Activated CD8-positive, alpha-beta memory T cell treated with anti-CD3 and anti-CD28 coated beads for 4 hours (primary cell): ENCODE data around the gene LPAR6.
"Not testable (repeated sequence)": the region's sequence is repeated elsewhere in the genome, so short reads cannot be mapped to it uniquely, and the experiment has no call there.

Experiments
- DNase-seq, 2 donors: peaks; one replicate each; pipeline ENCODE4 v3.0.0-alpha.2; 2020; ENCODE audit warnings: low read depth in 2 of 2

Gene LPAR6, protein sequence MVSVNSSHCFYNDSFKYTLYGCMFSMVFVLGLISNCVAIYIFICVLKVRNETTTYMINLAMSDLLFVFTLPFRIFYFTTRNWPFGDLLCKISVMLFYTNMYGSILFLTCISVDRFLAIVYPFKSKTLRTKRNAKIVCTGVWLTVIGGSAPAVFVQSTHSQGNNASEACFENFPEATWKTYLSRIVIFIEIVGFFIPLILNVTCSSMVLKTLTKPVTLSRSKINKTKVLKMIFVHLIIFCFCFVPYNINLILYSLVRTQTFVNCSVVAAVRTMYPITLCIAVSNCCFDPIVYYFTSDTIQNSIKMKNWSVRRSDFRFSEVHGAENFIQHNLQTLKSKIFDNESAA

DNA sequence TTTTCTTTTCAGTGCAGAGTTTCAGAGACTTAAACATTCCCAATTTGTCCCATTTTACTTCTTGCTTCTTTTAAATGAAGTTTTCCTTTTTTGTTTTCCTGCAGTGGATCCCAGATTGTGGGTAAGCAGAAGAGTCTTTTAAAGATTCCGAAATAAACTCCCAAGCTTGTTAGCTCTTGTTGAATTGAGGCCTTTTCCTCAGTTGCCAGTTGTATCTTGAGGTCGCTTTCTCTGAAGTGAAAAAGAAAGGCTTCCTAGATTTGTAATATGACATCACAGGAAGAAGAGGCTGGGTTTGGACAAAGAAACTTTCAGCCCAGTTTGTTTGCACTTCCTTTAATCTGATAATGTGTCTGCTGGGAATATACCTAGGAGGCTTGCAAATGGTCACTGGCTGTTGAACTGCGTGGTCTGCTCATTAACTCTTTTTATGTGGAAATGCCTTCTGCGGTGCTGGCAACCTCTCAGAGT, at the start of gene LPAR6:
Gene LPAR6, minus strand, starts transcription at position 233 of the 471 bp plus-strand sequence. CDS start 690 bp downstream, outside the sequence.
- no peak for DNase-seq

DNA sequence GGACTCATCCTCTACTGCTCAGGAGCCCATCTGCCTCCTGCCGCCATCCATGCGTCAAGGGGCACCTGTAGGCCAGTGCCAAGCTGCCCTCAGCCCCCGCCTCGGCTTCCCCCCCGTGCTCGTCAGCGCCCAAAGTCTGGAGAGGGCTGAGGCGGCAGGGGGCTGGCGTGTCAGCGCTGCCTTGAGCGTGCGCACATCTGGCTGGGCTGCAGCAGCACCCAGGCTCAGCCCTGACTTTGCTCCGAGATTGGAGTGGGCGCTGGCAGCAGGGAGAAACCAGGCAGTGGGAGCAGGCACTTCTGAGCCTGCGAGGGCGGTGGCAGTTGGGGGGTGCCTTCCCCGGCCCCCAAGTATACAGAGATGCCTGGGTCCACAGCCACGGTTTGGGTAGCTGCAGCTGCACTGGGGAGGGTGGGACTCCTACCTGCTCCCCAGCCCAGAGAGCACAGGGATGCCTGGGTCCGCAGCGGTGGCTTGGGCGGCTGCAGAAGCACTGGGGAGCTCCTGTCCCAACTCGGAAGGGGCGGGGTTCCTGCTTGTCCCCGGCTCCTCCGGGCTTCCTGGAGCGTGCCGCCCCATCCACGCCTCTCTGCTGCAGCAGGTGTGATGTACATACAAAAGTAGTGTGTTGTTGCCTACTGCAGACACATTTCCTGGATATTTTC, 44.8 kb upstream of the LPAR6 start:
- DNase-seq: no peak

DNA sequence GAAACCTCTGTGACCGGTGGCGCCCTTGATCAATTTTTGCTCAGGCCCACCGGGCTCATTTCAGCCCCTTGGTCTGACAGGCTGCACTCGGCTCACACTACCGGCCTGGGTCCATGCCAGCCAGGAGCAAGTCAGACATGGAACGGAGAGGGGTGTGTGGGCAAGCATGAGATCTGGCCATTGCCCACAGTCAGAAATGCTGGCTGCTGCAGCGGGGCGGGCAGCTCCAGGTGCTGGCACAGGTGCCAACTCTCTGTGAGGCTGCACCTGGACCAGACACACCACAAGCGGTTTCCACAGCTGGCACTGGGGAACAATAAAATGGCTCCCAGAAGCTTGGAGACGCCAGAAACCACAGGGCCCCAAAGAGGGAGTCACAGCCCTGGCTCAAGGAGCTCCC, 43.6 kb upstream of the LPAR6 start:
- no peak for DNase-seq

DNA sequence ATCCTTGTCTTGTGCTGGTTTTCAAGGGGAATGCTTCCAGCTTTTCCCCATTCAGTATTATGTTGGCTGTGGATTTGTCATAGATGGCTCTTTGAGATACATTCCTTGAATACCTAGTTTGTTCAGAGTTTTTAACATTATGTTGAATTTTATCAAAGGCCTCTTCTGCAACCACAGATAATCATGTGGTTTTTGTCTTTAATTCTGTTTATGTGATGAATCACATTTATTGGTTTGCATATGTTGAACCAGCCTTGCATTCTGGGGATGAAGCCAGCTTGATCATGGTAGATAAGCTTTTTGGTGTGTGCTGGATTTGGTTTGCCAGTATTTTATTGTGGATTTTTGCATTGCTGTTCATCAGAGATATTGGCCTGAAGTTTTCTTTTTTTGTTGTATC, 38.3 kb upstream of the LPAR6 start:
- not testable (repeated sequence) for DNase-seq

DNA sequence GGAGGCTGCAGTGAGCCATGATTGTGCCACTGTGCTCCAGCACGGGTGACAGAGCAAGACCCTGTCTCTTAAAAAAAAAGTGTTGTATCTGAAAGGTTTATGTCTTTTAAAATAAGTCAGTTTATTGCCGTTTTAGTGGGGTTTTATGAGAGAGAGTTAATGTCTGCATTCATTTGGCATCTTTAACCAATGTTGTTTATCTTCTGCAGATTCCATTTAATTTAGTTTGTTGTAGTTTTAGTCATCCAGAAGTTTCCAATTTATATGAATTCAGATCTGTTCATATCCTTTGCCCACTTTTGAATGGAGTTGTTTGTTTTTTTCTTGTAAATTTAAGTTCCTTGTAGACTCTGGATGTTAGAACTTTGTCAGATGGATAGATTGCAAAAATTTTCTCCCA, 36.7 kb upstream of the LPAR6 start:
- DNase-seq: no peak

DNA sequence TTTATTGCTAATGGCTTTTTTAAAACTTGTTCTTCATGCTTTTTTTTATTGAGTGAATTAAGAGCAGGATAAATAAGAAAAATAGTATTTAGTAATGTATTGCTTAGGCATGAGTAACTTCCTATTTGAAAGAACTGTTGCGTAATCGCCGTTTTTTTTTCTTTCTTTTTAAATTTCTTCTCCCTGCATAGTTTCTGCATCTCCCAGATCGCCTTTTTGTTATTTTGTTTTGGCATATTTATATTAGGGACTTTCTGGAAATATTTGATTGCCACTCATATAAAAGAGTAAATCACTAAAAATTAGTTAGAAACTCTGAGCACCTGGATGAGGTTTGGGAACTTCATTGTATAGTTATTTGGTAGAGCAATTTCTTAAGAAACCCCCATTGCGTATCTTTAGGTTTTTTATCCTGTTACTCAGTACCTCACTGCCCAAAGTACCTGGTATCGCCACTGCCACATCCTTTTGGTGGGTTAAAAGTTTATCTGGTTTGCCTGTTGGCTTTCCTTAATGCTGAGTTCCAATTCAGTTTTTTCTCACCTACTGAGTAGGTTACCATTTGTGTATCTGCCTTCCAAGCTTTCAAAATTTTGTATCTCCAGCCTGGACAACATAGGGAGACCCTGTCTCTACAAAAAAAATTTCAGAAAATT, 36.2 kb upstream of the LPAR6 start:
- DNase-seq: no peak

DNA sequence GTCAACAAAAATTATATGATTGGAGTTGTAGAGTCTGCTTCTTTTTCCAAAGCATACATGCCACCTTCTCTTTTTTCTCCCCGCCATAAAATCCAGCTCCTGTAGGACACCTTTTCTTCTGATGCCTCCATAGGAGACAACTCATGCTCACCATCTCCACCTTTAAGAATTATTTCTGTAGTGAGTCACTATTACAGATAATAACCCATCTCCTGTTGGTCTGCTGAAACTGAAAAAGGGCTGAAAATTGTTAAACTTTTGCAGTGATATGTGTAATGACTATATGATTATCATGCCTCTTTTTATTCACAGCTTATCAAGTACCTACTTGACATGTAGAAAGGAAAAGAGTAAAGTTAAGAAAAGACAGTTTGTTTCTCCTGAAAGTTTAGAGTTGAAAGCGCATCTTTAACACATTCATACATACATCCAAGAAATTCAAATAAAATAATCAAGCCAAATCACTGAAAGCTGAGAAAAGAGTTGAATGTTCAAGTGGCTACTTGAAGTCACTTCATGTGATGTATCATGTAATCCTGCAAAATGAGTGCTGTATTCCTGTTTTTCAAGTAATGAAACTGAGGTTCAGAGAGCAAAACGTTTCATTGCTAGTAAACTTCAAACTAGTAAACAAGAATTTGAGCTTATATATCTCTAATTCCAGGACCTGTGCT, 35.5 kb upstream of the LPAR6 start:
- DNase-seq: no peak

DNA sequence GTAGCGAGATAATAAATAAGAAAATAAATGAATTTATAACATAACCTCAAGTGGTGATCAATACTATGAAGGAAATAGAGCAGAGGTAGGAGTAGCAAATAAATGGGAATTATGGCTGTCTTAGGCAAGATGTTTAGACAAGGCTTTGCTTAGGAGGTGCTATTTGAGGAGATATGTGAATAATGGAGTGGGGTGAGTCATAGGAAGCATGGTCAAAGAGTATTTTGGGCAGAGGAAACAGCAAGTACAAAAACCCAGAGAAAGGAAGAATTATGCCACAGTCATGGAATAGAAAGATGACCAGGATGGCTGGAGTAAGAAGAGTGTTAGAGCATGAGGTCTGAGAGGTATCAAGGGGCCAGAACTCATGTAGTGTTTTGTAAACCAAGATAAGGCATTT, 33.6 kb upstream of the LPAR6 start:
- no peak for DNase-seq

DNA sequence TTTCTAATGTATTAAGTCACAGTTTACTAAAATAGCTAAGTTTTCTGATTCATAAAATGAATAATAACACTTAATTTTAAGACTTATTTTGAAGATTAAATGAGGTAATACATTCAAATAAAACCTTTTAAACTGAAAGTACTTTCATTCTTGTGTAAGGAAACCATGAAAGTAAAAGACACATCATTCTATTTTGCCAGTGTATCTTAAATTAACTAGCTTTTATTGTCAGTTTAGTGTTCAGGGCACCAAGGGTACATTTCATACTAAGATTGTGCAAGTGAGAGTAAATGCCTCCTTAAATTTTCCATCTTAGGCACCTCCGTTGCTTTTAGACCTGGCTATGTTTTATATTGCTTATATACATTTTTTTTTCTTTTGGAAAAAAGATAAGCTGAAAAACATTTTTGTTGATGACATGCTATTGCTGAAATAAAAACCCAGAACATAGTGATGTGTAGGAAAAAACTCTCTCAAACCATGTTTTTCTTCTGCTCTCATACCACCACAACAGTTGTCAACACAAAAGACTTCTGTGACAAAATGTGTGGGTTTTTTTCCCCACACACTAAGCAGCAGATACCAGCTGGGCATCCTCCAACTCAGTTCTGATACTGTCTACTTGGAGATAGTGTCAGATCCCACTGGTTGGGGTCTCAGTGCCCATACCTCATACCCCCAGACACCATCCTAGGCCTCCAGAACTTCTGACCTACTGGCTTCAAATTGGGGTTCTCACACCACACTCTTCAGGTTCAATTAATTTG, 30.7 kb upstream of the LPAR6 start:
- DNase-seq: no peak

DNA sequence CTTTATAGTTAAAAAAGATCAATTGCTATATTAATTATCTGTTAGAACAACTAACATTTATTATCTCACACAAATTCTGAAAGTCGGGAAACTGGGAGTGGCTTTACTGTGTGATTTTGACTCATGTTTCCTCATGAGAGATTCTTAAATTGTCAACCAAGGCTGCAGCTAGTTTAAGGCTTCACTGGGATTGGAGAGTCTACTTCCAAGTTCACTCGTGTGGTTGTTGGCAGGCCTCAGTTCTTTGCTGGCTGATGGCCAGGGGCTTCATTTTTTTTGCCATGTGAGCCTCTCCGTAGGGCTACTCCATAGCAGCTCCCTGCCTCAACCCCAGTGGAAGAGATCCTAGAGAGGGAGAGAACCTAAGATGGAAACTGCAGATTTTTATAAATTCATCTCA, 24.5 kb upstream of the LPAR6 start:
- no peak for DNase-seq

DNA sequence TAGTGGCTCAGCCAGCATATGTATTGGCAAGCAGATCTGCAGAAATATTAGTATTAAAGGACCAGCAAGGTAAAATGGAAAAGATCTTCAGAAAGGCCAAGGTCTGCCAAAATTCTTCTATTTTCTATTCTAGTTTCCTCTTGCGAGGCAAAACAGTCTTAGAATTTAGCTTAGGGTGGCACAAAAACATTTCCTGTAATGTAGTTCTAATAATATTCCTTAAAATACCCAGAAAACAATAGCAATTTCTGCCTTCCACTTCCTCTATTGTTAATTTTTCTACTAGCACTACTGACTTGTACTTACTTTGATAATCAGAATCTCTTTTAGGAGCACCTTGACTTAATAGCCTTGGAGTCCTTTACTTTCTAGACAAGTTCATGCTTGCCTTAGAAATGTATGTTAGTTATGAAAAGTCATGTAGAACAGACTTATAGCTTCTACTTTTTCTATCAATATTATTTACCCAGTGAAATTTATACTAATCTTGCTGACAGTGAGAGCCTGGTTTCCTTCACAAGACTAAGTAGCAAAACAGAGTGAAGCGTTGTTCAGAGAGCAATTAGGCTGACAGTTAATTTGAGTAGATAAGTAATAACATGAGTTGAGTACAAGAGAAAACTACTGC, 23.9 kb upstream of the LPAR6 start:
- DNase-seq: no peak

DNA sequence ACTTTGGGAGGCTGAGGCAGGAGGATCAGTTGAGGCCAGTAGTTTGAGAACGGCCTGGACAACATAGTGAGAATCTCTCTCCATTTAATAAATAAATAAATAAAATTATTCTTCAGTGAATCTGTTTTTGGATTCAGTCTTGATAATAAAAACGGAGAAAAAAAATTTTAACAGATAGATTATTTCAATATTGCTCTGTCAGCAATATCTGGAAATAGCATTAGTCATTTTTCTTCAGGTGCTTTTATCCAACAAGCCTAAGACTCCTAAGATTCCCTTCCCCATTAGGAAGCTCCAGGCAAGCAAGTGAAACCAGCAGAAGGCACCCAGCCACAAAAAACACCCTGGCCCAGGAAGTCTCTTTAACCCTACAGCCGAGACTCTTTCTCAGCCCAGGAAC, 21.3 kb upstream of the LPAR6 start:
- DNase-seq: no peak

DNA sequence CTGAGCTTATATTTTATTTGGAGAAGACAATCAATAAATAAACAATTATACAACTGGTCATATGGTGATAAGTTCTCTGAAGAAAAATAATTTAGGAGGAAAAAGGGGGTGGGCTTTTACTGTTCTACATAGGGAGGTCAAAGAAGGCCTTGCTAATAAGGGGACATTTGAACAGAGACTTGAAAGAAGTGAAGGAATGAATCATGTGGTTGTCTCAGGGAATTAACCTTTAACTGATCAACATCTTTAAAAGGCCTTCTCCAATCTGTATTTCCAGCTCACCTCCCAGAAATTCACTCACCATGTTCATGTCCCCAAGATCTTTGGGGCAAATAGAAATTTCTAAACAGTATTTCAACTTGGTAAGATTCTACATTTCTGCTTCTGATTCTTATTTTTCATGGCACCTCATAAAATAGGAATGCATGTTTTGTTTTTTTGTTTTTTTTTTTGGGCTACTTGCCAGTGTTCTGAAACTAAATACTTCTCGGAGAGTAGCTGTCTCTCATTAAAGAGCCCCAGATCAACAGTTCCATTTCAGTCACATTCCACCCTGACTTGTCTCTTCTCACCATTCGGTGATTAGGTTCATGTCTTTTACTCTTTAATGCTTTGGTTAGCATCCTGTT, 19.2 kb upstream of the LPAR6 start:
- DNase-seq: no peak

DNA sequence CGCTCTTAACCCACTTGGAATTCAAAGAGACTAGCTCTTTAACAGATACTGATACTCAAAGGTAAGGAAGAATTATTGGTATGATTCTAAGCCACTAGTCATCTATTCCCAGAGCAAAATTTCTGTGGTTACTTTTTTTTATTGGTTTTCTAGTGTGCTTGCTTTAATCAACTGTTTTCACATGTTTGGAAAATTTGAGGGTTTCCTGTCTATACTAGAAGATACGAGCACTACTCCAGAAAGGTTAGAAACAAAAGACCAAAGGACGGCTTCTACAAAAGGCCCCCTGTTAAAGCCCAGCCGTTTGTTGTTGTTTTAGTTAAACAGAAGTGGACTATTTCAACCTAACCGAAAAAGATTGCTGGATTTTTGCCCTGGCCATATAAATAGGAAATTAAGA, 18.5 kb upstream of the LPAR6 start:
- no peak for DNase-seq

DNA sequence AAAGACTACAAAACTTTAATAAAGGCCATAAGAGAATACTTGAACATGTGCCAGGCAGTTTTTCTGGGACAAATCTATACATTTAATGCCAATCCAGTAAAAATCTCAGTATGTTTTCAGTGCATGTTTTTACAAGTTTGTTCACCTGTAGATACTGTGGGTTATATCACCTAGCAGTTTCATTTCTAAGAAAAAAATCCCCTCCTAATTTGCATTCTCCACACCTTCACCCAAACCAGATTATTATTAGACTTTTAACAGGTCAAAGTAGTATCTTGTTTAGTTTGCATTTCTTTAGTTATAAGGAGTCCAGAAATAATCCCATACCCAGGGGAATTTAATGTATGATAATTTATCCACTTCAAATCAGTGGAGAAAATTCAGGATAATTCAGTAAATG, 17.0 kb upstream of the LPAR6 start:
- no peak for DNase-seq

DNA sequence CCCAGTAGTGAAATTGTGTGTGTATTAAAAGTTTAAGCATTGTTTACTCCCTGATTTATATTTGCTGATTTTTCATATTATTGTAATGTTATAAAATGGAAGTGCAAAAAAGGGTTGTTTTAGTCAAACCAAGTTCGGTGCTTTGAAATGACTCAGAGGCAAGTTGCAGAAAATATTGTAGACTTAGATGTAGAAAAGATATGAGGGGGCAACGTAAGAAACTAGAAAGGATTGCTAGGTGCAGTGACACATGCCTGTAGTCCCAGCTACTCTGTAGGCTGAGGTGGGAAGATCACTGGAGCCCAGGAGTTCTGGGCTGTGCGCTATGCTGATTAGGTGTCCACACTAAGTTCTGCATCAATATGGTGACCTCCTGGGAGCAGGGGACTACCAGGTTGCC, 16.1 kb upstream of the LPAR6 start:
- no peak for DNase-seq

DNA sequence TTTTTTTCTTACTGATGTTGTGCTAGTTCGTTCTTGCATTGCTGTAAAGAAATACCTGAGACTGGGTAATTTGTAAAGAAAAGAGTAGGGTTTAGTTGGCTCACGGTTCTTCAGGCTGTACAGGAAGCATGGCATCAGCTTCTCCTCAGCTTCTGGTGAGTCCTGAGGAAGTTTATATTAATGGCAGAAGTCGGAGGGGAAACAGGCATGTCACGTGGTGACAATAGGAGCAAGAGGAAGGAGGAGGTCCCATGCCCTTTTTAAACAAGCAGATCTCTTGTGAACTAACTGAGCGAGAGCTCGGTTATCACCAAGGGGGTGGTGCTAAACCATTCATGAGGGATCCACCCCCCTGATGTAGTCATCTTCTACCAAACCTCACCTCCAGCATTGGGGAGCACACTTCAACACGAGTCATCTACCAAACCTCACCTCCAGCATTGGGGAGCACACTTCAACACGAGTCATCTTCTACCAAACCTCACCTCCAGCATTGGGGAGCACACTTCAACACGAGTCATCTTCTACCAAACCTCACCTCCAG, 13.9 kb upstream of the LPAR6 start:
- not testable (repeated sequence) for DNase-seq

DNA sequence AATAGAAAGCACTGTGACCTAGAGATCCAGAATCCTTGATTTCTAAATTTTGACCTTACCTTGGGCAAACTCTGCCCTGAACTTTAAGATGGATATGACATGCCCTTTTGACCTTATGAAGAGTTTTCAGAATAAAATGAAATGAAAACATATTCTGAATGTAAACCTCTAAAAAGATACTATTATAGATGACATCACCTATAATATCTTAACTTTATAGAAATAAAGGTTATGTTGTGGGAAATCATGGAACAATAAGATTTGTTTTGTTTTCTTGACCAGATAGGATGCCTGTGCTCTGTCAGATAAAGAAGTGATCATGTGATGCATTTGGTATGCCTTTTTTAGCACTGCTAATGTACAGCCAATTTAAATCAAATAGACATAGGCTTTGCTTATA, 13.1 kb upstream of the LPAR6 start:
- no peak for DNase-seq

DNA sequence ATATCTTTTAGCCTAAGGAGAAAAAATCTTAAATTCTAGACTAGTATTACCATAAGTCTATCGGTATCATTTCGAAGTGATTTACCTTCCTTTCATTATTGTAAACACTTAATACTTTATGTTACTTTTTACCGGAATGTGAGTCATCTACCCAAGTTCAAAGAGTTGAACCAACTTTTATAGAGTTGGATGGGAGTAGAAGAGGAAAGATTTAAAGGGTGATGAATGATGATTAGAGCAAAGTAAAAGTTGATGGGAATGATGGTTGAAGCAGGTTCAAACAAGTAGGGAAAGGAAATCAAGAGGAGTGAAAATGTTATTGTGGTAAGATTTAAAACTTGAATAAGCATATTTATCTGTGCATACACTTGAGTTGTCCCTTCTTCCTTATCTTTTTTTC, 11.3 kb upstream of the LPAR6 start:
- no peak for DNase-seq

DNA sequence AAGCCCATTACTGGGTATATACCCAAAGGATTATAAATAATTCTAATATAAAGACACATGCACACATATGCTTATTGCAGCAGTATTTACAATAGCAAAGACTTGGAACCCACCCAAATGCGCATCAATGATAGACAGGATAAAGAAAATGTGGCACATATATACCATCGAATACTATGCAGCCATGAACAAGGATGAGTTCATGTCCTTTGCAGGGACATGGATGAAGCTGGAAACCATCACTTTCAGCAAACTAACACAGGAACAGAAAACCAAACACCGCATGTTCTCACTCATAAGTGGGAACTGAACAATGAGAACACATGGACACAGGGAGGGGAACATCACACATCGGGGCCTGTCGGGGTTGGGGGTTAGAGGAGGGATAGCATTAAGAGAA, 9.1 kb upstream of the LPAR6 start:
- not testable (repeated sequence) for DNase-seq
